Panc1 (cell line): ENCODE measurements around the gene WDR7. TPM values are rescaled to one million over a fixed set of nuclear protein-coding genes. Genes with fewer than 3 reads are reported as not detected.

Experiments
- ATAC-seq: fragments of 200-7000 bp; cut with Tn5 transposase; 2 replicates; pipeline ENCODE4 v1.9.1; 2020; ENCODE audit warnings: mild to moderate bottlenecking, moderate library complexity
- BruUV-seq: library from RNA; stranded (reverse); fragments of 400-500 nt; replicated peaks from 2 replicates; lab custom pipeline; 2021; lab: Mats Ljungman, UMichigan
- CTCF ChIA-PET: fragments of 300-600 bp; sonication (Branson Sonifier 250); formaldehyde crosslinking; loops from one replicate; lab custom pipeline; 2022; ENCODE audit warnings: antibody characterized with exemption; lab: Charles Lee
- POLR2A ChIA-PET: fragments of 300-600 bp; sonication (Branson Sonifier 250); formaldehyde crosslinking; loops from one replicate; lab custom pipeline; 2022; ENCODE audit warnings: antibody characterized with exemption; lab: Charles Lee
- DNase-seq: peaks from one replicate; pipeline ENCODE4 v3.0.0-alpha.2; 2010; ENCODE audit warnings: low read depth, low spot score
- H3K27ac ChIP-seq: 2 replicates; pipeline ENCODE4 v1.5.1; 2011; ENCODE audit warnings: mild to moderate bottlenecking, low read length, inconsistent platforms
- H3K27me3 ChIP-seq: fragments of 200-500 bp; sonication (Bioruptor generic); 2 replicates; pipeline ENCODE4 v1.6.0; 2014; ENCODE audit warnings: low read length, inconsistent platforms; ENCODE audit not compliant: control insufficient read depth, insufficient read depth
- H3K36me3 ChIP-seq: fragments of 200-500 bp; sonication (Bioruptor generic); 2 replicates; pipeline ENCODE4 v1.5.1; 2014; ENCODE audit warnings: inconsistent platforms, mild to moderate bottlenecking, low read length, moderate library complexity; ENCODE audit not compliant: control insufficient read depth, insufficient read depth
- H3K4me1 ChIP-seq: 2 replicates; pipeline ENCODE4 v1.5.1; 2011; ENCODE audit warnings: inconsistent platforms, mild to moderate bottlenecking, low read length, moderate library complexity; ENCODE audit not compliant: control insufficient read depth, insufficient read depth
- H3K4me3 ChIP-seq, 2 experiments: 2 replicates each; pipeline ENCODE4 v1.5.1; 2011 to 2012; ENCODE audit warnings: low read depth in 2 of 2, low read length in 2 of 2, mild to moderate bottlenecking in 2 of 2, inconsistent platforms in 1 of 2, moderate library complexity in 1 of 2
- H3K9me3 ChIP-seq: fragments of 200-500 bp; sonication (Bioruptor generic); 2 replicates; pipeline ENCODE4 v1.5.1; 2014; ENCODE audit warnings: low read depth, mild to moderate bottlenecking, inconsistent platforms, low read length, moderate library complexity; ENCODE audit not compliant: control insufficient read depth, insufficient read depth
- POLR2AphosphoS5 ChIP-seq: IDR thresholded peaks from 2 replicates; pipeline ENCODE4 v1.6.1; 2012; ENCODE audit warnings: mild to moderate bottlenecking, low read depth, low read length, moderate library complexity
- REST ChIP-seq, 2 experiments: IDR thresholded peaks; 2 replicates each; pipeline ENCODE4 v1.6.1; 2011 to 2012; ENCODE audit warnings: low read depth in 2 of 2, control low read depth in 1 of 2, low read length in 1 of 2, mild to moderate bottlenecking in 1 of 2, moderate library complexity in 1 of 2; ENCODE audit not compliant: insufficient read depth in 1 of 2
- SIN3A ChIP-seq: IDR thresholded peaks from 2 replicates; pipeline ENCODE4 v1.6.1; 2012; ENCODE audit warnings: low read depth, mild to moderate bottlenecking, low read length, moderate library complexity, borderline replicate concordance; ENCODE audit not compliant: insufficient read depth
- TCF7L2 ChIP-seq: IDR thresholded peaks from 2 replicates; pipeline ENCODE4 v1.6.1; 2011; ENCODE audit warnings: mild to moderate bottlenecking, low read depth, low read length, inconsistent platforms
- in situ Hi-C: cut with HindIII; loops from 2 replicates; pipeline ENCODE4 v1.10.0; 2016; ENCODE audit warnings: low sequenced_read_pairs, low pct_unique_long_range_greater_than_20kb
- intact Hi-C: fragments of 100-400 bp; cut with micrococcal nuclease; formaldehyde crosslinking; loops from one replicate; pipeline ENCODE4 v1.10.0; 2022; ENCODE audit not compliant: unreplicated experiment
- total RNA-seq: library from RNA; stranded (reverse); gene quantifications from one replicate; pipeline ENCODE4 v1.2.1, GENCODE V29; 2021; ENCODE audit not compliant: unreplicated experiment
- TF ChIP-seq, protein P1 (sequence below): fragments of 450-650 bp; IDR thresholded peaks from 2 replicates; pipeline ENCODE4 v1.5.1; 2017; ENCODE audit warnings: mild to moderate bottlenecking

Gene WDR7
- total RNA-seq, 1 experiment from 2014 or later: 12.3 TPM

DNA sequence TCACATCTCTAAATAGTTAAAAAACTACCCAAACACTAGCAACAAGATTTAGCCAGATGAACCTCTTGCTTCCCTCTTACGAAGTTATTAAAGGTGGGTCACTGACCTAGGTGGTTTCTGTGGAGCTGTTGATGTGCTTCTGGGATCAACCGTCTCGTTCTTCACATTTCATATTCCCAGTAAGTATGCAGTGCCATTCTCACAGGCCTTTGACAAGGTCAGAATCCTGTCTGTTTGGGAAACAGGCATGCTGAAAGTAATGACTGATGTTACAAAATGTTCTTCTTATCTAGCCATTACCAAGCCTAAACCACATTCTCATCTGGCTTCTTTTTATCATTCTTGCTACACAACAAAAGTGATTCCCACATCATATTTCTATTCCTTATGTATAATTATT lies 70.3 kb downstream of the WDR7 start:
- Histone ChIP-seq H3K4me3 (no peak overlapping the region), H3K36me3 (no peaks in the 10 kb centered on the region), H3K27ac (no peak overlapping the region), H3K9me3 (no peaks in the 10 kb centered on the region), H3K27me3 (no peaks in the 10 kb centered on the region), H3K4me1 (no peaks in the 10 kb centered on the region)
- intact Hi-C loops: no loop called here
- POLR2A ChIA-PET: no interaction called here
- no TSS peak for BruUV-seq
- in situ Hi-C loops: no loop called here
- ATAC-seq: no peak
- TF ChIP-seq REST (IDR thresholded peaks at IDR 0.05; ENCODE audit: insufficient read depth in 1 of 2, low read depth in 2 of 2, low read length in 1 of 2) (no peak), TCF7L2 (no peak), POLR2AphosphoS5 (no peak), SIN3A (no peak)
- TF ChIP-seq, protein P1, sequence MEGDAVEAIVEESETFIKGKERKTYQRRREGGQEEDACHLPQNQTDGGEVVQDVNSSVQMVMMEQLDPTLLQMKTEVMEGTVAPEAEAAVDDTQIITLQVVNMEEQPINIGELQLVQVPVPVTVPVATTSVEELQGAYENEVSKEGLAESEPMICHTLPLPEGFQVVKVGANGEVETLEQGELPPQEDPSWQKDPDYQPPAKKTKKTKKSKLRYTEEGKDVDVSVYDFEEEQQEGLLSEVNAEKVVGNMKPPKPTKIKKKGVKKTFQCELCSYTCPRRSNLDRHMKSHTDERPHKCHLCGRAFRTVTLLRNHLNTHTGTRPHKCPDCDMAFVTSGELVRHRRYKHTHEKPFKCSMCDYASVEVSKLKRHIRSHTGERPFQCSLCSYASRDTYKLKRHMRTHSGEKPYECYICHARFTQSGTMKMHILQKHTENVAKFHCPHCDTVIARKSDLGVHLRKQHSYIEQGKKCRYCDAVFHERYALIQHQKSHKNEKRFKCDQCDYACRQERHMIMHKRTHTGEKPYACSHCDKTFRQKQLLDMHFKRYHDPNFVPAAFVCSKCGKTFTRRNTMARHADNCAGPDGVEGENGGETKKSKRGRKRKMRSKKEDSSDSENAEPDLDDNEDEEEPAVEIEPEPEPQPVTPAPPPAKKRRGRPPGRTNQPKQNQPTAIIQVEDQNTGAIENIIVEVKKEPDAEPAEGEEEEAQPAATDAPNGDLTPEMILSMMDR: no peak
- CTCF ChIA-PET: no interaction called here
- no peak for DNase-seq

- no peak overlapping the region for H3K4me3 ChIP-seq
- ATAC-seq (no peak), DNase-seq (no peak)
- ChIA-PET CTCF (no interaction called here), POLR2A (no interaction called here)
- intact Hi-C loops (no loop called here), in situ Hi-C loops (no loop called here)
- H3K4me1 ChIP-seq: no peaks in the 10 kb centered on the region
- H3K27me3 ChIP-seq: no peaks in the 10 kb centered on the region
- no peaks in the 10 kb centered on the region for H3K9me3 ChIP-seq
- no TSS peak for BruUV-seq
- H3K27ac ChIP-seq: no peak overlapping the region
- no peaks in the 10 kb centered on the region for H3K36me3 ChIP-seq
- TF ChIP-seq TCF7L2: no peak
- no peak for TF ChIP-seq SIN3A
- no peak for TF ChIP-seq REST (IDR thresholded peaks at IDR 0.05; ENCODE audit: insufficient read depth in 1 of 2, low read depth in 2 of 2, low read length in 1 of 2)
- TF ChIP-seq, protein P1: no peak
- TF ChIP-seq POLR2AphosphoS5: no peak
These were observed 71.4 kb downstream of the WDR7 start for GRCh38 chr18:56722518-56722917.
